A549 (cell line): ENCODE results near the gene IRF4. TPM values are rescaled to one million over a fixed set of nuclear protein-coding genes. Genes with fewer than 3 reads are reported as not detected.

Experiments
- ATAC-seq, 2 experiments: fragments of 200-7000 bp in 1 of 2; fragments of >200 bp in 1 of 2; cut with Nextera tagmentation in 1 of 2; cut with Tn5 transposase in 1 of 2; 3 replicates each; pipeline versions ENCODE4 v1.8.0 to v1.9.1; 2018 to 2020; ENCODE audit warnings: mild to moderate bottlenecking in 1 of 2, moderate library complexity in 1 of 2
- CTCF ChIA-PET: fragments of 300-600 bp; sonication (Branson Sonifier 250); formaldehyde crosslinking; extraction: SDS; loops from one replicate; lab custom pipeline; 2021; ENCODE audit warnings: antibody characterized with exemption, inconsistent platforms; lab: Yijun Ruan, JAX
- POLR2A ChIA-PET: fragments of 350-600 bp; formaldehyde crosslinking; extraction: SDS; loops from one replicate; lab custom pipeline; 2021; ENCODE audit warnings: antibody characterized with exemption, inconsistent platforms; lab: Yijun Ruan, JAX
- DNase-seq, 2 experiments: peaks; one replicate each; pipeline versions ENCODE4 v3.0.0 to v3.0.0-alpha.2; 2011 to 2016; ENCODE audit warnings: low read depth in 1 of 2, low spot score in 1 of 2
- FAIRE-seq: peaks from 2 replicates; lab custom pipeline; 2011; peaks lifted over from hg19 to GRCh38; lab: Jason Lieb, UNC
- H3K27ac ChIP-seq, 2 experiments: fragments of >200 bp; sonication (Bioruptor Twin); formaldehyde crosslinking; 3 replicates each; pipeline ENCODE4 v1.5.1; 2016 to 2017
- H3K4me1 ChIP-seq: fragments of >200 bp; sonication (Bioruptor Twin); formaldehyde crosslinking; 3 replicates; pipeline ENCODE4 v1.6.1; 2016
- H3K4me2 ChIP-seq: fragments of >200 bp; sonication (Bioruptor Twin); formaldehyde crosslinking; 3 replicates; pipeline ENCODE4 v1.6.1; 2016
- H3K4me3 ChIP-seq: fragments of >200 bp; sonication (Bioruptor Twin); formaldehyde crosslinking; 3 replicates; pipeline ENCODE4 v1.5.1; 2016
- H3K9me3 ChIP-seq: fragments of >200 bp; sonication (Bioruptor Twin); formaldehyde crosslinking; 3 replicates; pipeline ENCODE4 v1.6.1; 2016
- BHLHE40 ChIP-seq: IDR thresholded peaks from 2 replicates; pipeline ENCODE4 v1.6.1; 2012; ENCODE audit warnings: low read depth, low read length, inconsistent platforms
- CBX2 ChIP-seq: fragments of 200-600 bp; sonication (generic); IDR thresholded peaks from 2 replicates; pipeline ENCODE4 v1.6.1; 2016; ENCODE audit warnings: low read depth, mild to moderate bottlenecking, borderline replicate concordance
- CBX8 ChIP-seq: fragments of 200-600 bp; sonication (generic); IDR thresholded peaks from 2 replicates; pipeline ENCODE4 v1.6.1; 2016
- CEBPB ChIP-seq, 2 experiments: fragments of >200 bp in 1 of 2; sonication (Bioruptor Twin) in 1 of 2; formaldehyde crosslinking in 1 of 2; IDR thresholded peaks; 2 replicates each; pipeline ENCODE4 v1.6.1; 2012 to 2016
- FOSB ChIP-seq: fragments of 250-450 bp; sonication (Bioruptor Pico); IDR thresholded peaks from 2 replicates; pipeline ENCODE4 v1.5.0; 2020; ENCODE audit warnings: mild to moderate bottlenecking, moderate library complexity
- GATA3 ChIP-seq: IDR thresholded peaks from 2 replicates; pipeline ENCODE4 v1.6.1; 2012; ENCODE audit warnings: borderline replicate concordance
- HOXB13 ChIP-seq: fragments of 250-450 bp; sonication (Bioruptor Pico); IDR thresholded peaks from 2 replicates; pipeline ENCODE4 v1.5.0; 2020; ENCODE audit warnings: low read depth, mild to moderate bottlenecking, moderate library complexity
- JUN ChIP-seq, 2 experiments: fragments of >200 bp; sonication (Bioruptor Twin); formaldehyde crosslinking; IDR thresholded peaks; 2 replicates in 1 of 2; 3 replicates in 1 of 2; pipeline ENCODE4 v1.6.1; 2016 to 2017
- KDM1A ChIP-seq: fragments of 200-600 bp; sonication (generic); IDR thresholded peaks from 2 replicates; pipeline ENCODE4 v1.6.1; 2016; ENCODE audit warnings: low read depth, mild to moderate bottlenecking
- KDM5A ChIP-seq: fragments of 200-600 bp; sonication (generic); IDR thresholded peaks from 2 replicates; pipeline ENCODE4 v1.6.1; 2016; ENCODE audit warnings: antibody characterized with exemption, mild to moderate bottlenecking
- MAZ ChIP-seq: fragments of 150-350 bp; IDR thresholded peaks from 2 replicates; pipeline ENCODE4 v1.6.1; 2014; ENCODE audit warnings: antibody characterized with exemption, low read depth, low read length, borderline replicate concordance
- NR3C1 ChIP-seq: fragments of >200 bp; sonication (Bioruptor Twin); formaldehyde crosslinking; IDR thresholded peaks from 3 replicates; pipeline ENCODE4 v1.6.1; 2017
- POLR2A ChIP-seq: IDR thresholded peaks from 2 replicates; pipeline ENCODE4 v1.6.1; 2012; ENCODE audit warnings: mild to moderate bottlenecking, low read length
- POLR2AphosphoS2 ChIP-seq: conservative IDR thresholded peaks from 2 replicates; pipeline ENCODE4 v1.6.1; 2012; ENCODE audit warnings: low read length, improper control_type of control experiment, inconsistent platforms
- RFX5 ChIP-seq: fragments of 450-650 bp; IDR thresholded peaks from 2 replicates; pipeline ENCODE4 v1.7.1; 2014; ENCODE audit warnings: antibody characterized with exemption, mild to moderate bottlenecking, moderate library complexity
- SMC3 ChIP-seq: fragments of >200 bp; sonication (Bioruptor Twin); formaldehyde crosslinking; IDR thresholded peaks from 3 replicates; pipeline ENCODE4 v1.6.1; 2018; ENCODE audit warnings: inconsistent platforms
- SREBF2 ChIP-seq: fragments of 450-650 bp; IDR thresholded peaks from 2 replicates; pipeline ENCODE4 v1.6.1; 2014; ENCODE audit warnings: mild to moderate bottlenecking, moderate library complexity
- TFCP2L1 ChIP-seq: fragments of 250-450 bp; sonication (Bioruptor Pico); IDR thresholded peaks from 2 replicates; pipeline ENCODE4 v1.5.0; 2021; ENCODE audit warnings: mild to moderate bottlenecking
- TP53 ChIP-seq: fragments of 250-450 bp; sonication (Bioruptor Pico); IDR thresholded peaks from 2 replicates; pipeline ENCODE4 v1.5.0; 2021; ENCODE audit warnings: mild to moderate bottlenecking, moderate library complexity
- ZFP36 ChIP-seq: fragments of 450-650 bp; IDR thresholded peaks from 2 replicates; pipeline ENCODE4 v1.6.1; 2014; ENCODE audit warnings: borderline replicate concordance; ENCODE audit not compliant: partially characterized antibody
- ZSCAN20 ChIP-seq: fragments of 250-450 bp; sonication (Bioruptor Pico); IDR thresholded peaks from 2 replicates; pipeline ENCODE4 v1.8.0; 2022; ENCODE audit warnings: mild to moderate bottlenecking, moderate library complexity
- WGBS: methylation state at CpG from one replicate; pipeline ENCODE4 v1.1.6; 2017; ENCODE audit errors: missing lambda C conversion rate; 5-methylcytosine and 5-hydroxymethylcytosine counted together
- polyA plus RNA-seq, 4 experiments: library from polyadenylated mRNA; depleted of rRNA in 3 of 4; stranded (reverse); fragments of >200 nt; fragmentation: RNase III in 1 of 4; extraction: RNeasy Plus Mini Kit Qiagen cat#74134 plus additional on column Dnase treatment in 1 of 4; gene quantifications; 2 replicates in 3 of 4; 3 replicates in 1 of 4; pipeline ENCODE4 v1.2.3, GENCODE V29; 2011 to 2017
- TF ChIP-seq, protein P1 (sequence below): fragments of 250-450 bp; sonication (Bioruptor Pico); IDR thresholded peaks from 2 replicates; pipeline ENCODE4 v1.5.0; 2020; ENCODE audit warnings: low read depth, mild to moderate bottlenecking, moderate library complexity
- TF ChIP-seq, protein P2 (sequence below): fragments of 150-350 bp; IDR thresholded peaks from 2 replicates; pipeline ENCODE4 v1.6.1; 2014; ENCODE audit warnings: low read depth, mild to moderate bottlenecking, low read length
- TF ChIP-seq, protein P3 (sequence below): fragments of 200-600 bp; sonication (generic); IDR thresholded peaks from 2 replicates; pipeline ENCODE4 v1.6.1; 2016; ENCODE audit warnings: antibody characterized with exemption, mild to moderate bottlenecking, moderate library complexity
- TF ChIP-seq, protein P4 (sequence below): fragments of >200 bp; sonication (Bioruptor Twin); formaldehyde crosslinking; IDR thresholded peaks from 3 replicates; pipeline ENCODE4 v1.6.1; 2016
- TF ChIP-seq, protein P5 (sequence below): IDR thresholded peaks from 2 replicates; pipeline ENCODE4 v1.6.1; 2012

Gene IRF4
- polyA plus RNA-seq, 2 of the 4 experiments (the other 2 are of a cell fraction) = 0.03 TPM

DNA sequence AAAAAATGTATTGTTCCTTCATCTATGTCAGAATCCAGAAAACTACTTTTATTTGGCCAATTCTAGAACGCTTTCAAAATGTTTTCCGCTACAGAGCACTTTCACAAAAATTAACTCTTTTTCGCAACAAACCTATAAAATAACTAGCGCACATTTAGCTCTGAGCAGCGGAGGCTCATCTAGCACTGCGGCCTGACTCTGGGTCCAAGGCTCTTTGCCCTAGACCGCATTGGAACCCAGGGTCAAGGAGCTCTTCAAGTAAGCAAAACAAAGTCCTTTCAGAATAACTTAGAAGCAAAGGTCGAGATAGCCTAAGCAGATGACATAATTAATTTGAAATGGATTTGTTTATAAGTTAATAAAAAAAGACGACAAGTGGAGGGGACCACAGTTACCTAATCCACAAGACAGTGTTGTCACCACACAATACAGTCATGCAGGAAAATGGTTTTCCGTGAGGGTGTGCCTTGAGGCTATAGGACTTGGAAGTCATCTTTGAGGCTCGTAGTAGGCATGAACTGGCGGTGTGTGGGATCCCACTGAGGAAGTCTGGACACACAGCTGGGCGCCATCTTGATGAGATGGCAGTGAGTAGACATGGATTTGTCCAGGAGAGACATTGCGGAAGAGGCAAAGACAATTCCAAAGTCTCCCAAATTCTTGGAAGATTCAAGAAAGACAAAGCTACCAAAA, 29.2 kb upstream of the IRF4 start:
- H3K4me3 ChIP-seq = no peak overlapping the region
- no peak overlapping the region for H3K4me2 ChIP-seq
- FAIRE-seq (no peak), DNase-seq (no peak), ATAC-seq (no peak)
- H3K9me3 ChIP-seq = peaks cover 2% of the 10 kb centered on the region; the same call in 1 of the 3 replicates
- H3K27ac ChIP-seq = no peak overlapping the region
- POLR2A ChIA-PET = interaction anchor here (0.8 kb wide), 1 partner anchor 177 kb away, joined by 5 read pairs; no protein-coding TSS in a partner anchor
- H3K4me1 ChIP-seq = no peaks in the 10 kb centered on the region
- CTCF ChIA-PET = interaction anchor here (0.8 kb wide), 1 partner anchor 11 kb away, joined by 3 read pairs; no protein-coding TSS in a partner anchor
- 70% methylated on average over 14 of the region's 14 CpGs for WGBS
- no peak for TF ChIP-seq CBX8
- no peak for TF ChIP-seq ZFP36
- no peak for TF ChIP-seq KDM5A
- no peak for TF ChIP-seq FOSB (CRISPR knock-in tag)
- TF ChIP-seq POLR2A = no peak
- TF ChIP-seq NR3C1 = no peak
- TF ChIP-seq TFCP2L1 (CRISPR knock-in tag) = no peak
- TF ChIP-seq JUN (IDR thresholded peaks at IDR 0.05) = no peak
- TF ChIP-seq, protein P1, sequence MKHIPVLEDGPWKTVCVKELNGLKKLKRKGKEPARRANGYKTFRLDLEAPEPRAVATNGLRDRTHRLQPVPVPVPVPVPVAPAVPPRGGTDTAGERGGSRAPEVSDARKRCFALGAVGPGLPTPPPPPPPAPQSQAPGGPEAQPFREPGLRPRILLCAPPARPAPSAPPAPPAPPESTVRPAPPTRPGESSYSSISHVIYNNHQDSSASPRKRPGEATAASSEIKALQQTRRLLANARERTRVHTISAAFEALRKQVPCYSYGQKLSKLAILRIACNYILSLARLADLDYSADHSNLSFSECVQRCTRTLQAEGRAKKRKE (CRISPR knock-in tag) = no peak
- no peak for TF ChIP-seq POLR2AphosphoS2
- TF ChIP-seq CBX2 = no peak
- no peak for TF ChIP-seq HOXB13 (CRISPR knock-in tag)

DNA sequence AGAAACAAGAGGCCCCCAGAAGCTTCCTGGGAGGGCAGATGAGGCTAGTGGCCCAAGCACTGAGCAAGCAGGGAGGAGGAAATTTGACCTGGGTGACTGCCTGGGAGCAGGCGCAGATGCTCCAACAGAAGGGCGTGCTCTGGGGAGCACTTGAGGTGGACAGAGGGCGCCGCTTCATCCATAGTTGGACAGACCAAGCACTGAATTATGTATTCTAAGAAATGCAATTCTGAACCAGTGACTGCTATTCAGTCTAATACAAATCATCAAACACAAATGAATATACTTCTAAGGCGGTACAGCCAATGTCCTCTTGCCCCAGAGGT, 28.7 kb upstream of the IRF4 start:
- Histone ChIP-seq H3K27ac (no peak overlapping the region), H3K4me3 (no peak overlapping the region), H3K4me2 (no peak overlapping the region), H3K9me3 (peaks cover 2% of the 10 kb centered on the region; the same call in 1 of the 3 replicates), H3K4me1 (no peaks in the 10 kb centered on the region)
- 83% methylated on average over 5 of the region's 5 CpGs for WGBS
- POLR2A ChIA-PET = no interaction called here
- FAIRE-seq (no peak), ATAC-seq (no peak), DNase-seq (no peak)
- TF ChIP-seq FOSB (CRISPR knock-in tag) (no peak), TP53 (no peak), POLR2AphosphoS2 (no peak)
- CTCF ChIA-PET = interaction anchor here (1.1 kb wide), 1 partner anchor 142 kb away, joined by 3 read pairs; no protein-coding TSS in a partner anchor

DNA sequence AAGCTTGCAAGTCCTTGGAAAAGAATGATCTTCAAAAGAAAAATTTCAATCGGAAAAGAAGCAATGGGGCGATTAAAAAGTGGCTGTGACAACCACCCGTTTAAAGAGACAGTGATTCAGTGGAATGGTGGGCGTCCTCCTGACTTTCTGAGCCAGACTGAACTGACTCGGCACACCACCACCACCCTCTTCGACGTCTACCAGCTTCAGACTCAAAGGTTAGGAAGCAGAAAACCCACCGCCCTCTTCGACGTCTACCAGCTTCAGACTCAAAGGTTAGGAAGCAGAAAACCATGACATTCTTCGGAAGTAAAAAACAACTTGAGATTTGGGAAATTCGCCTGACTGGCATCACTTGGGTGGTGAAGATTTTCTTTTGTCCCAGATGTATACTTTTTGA, 28.3 kb upstream of the IRF4 start:
- FAIRE-seq (no peak), ATAC-seq (no peak), DNase-seq (no peak)
- no peak overlapping the region for H3K4me3 ChIP-seq
- peaks cover 2% of the 10 kb centered on the region; the same call in 1 of the 3 replicates for H3K9me3 ChIP-seq
- WGBS = 78% methylated on average over 12 of the region's 12 CpGs
- no peak overlapping the region for H3K27ac ChIP-seq
- no peaks in the 10 kb centered on the region for H3K4me1 ChIP-seq
- CTCF ChIA-PET = interaction anchor here (1.1 kb wide), 1 partner anchor 142 kb away, joined by 3 read pairs; no protein-coding TSS in a partner anchor
- POLR2A ChIA-PET = no interaction called here
- H3K4me2 ChIP-seq = no peak overlapping the region
- TF ChIP-seq ZFP36 = no peak
- no peak for TF ChIP-seq MAZ
- no peak for TF ChIP-seq KDM1A
- no peak for TF ChIP-seq GATA3
- TF ChIP-seq, protein P2, sequence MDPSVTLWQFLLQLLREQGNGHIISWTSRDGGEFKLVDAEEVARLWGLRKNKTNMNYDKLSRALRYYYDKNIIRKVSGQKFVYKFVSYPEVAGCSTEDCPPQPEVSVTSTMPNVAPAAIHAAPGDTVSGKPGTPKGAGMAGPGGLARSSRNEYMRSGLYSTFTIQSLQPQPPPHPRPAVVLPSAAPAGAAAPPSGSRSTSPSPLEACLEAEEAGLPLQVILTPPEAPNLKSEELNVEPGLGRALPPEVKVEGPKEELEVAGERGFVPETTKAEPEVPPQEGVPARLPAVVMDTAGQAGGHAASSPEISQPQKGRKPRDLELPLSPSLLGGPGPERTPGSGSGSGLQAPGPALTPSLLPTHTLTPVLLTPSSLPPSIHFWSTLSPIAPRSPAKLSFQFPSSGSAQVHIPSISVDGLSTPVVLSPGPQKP = no peak
- TF ChIP-seq, protein P3, sequence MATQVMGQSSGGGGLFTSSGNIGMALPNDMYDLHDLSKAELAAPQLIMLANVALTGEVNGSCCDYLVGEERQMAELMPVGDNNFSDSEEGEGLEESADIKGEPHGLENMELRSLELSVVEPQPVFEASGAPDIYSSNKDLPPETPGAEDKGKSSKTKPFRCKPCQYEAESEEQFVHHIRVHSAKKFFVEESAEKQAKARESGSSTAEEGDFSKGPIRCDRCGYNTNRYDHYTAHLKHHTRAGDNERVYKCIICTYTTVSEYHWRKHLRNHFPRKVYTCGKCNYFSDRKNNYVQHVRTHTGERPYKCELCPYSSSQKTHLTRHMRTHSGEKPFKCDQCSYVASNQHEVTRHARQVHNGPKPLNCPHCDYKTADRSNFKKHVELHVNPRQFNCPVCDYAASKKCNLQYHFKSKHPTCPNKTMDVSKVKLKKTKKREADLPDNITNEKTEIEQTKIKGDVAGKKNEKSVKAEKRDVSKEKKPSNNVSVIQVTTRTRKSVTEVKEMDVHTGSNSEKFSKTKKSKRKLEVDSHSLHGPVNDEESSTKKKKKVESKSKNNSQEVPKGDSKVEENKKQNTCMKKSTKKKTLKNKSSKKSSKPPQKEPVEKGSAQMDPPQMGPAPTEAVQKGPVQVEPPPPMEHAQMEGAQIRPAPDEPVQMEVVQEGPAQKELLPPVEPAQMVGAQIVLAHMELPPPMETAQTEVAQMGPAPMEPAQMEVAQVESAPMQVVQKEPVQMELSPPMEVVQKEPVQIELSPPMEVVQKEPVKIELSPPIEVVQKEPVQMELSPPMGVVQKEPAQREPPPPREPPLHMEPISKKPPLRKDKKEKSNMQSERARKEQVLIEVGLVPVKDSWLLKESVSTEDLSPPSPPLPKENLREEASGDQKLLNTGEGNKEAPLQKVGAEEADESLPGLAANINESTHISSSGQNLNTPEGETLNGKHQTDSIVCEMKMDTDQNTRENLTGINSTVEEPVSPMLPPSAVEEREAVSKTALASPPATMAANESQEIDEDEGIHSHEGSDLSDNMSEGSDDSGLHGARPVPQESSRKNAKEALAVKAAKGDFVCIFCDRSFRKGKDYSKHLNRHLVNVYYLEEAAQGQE = no peak
- TF ChIP-seq, protein P4, sequence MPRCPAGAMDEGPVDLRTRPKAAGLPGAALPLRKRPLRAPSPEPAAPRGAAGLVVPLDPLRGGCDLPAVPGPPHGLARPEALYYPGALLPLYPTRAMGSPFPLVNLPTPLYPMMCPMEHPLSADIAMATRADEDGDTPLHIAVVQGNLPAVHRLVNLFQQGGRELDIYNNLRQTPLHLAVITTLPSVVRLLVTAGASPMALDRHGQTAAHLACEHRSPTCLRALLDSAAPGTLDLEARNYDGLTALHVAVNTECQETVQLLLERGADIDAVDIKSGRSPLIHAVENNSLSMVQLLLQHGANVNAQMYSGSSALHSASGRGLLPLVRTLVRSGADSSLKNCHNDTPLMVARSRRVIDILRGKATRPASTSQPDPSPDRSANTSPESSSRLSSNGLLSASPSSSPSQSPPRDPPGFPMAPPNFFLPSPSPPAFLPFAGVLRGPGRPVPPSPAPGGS = no peak
- TF ChIP-seq ZSCAN20 (CRISPR knock-in tag) = no peak
- TF ChIP-seq BHLHE40 = no peak
- TF ChIP-seq NR3C1 = no peak
- no peak for TF ChIP-seq TP53
- TF ChIP-seq, protein P5, sequence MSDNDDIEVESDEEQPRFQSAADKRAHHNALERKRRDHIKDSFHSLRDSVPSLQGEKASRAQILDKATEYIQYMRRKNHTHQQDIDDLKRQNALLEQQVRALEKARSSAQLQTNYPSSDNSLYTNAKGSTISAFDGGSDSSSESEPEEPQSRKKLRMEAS = no peak
- TF ChIP-seq, protein P1 (CRISPR knock-in tag) = no peak
- no peak for TF ChIP-seq SMC3
- no peak for TF ChIP-seq RFX5
- TF ChIP-seq SREBF2 = no peak
- no peak for TF ChIP-seq CEBPB (IDR thresholded peaks at IDR 0.05)
